T-helper 1 cell treated with Interleukin-12 subunit alpha and Interleukin-12 subunit beta and Interleukin-4 antibody, amounts not matched to agents 30 μg/mL and 1 μg/mL, for 36 hours (primary cell): ENCODE data around the gene FOXP2.
"Not testable (repeated sequence)": the region's sequence is repeated elsewhere in the genome, so short reads cannot be mapped to it uniquely, and the experiment has no call there.

Experiments
- H3K27ac Mint-ChIP-seq: one replicate; pipeline ENCODE4 v1.8.0; 2021; ENCODE audit warnings: mild to moderate bottlenecking, mixed read lengths
- H3K27me3 Mint-ChIP-seq: one replicate; pipeline ENCODE4 v1.8.0; 2021; ENCODE audit warnings: low read depth, mixed read lengths
- H3K36me3 Mint-ChIP-seq: one replicate; pipeline ENCODE4 v1.8.0; 2021; ENCODE audit warnings: low read depth, mixed read lengths
- H3K4me1 Mint-ChIP-seq: one replicate; pipeline ENCODE4 v1.8.0; 2021; ENCODE audit warnings: low read depth, mixed read lengths
- H3K4me3 Mint-ChIP-seq: one replicate; pipeline ENCODE4 v1.8.0; 2021; ENCODE audit warnings: mild to moderate bottlenecking, moderate library complexity, mixed read lengths
- H3K9me3 Mint-ChIP-seq: one replicate; pipeline ENCODE4 v1.8.0; 2021; ENCODE audit warnings: mixed read lengths

FOXP2 gene

DNA sequence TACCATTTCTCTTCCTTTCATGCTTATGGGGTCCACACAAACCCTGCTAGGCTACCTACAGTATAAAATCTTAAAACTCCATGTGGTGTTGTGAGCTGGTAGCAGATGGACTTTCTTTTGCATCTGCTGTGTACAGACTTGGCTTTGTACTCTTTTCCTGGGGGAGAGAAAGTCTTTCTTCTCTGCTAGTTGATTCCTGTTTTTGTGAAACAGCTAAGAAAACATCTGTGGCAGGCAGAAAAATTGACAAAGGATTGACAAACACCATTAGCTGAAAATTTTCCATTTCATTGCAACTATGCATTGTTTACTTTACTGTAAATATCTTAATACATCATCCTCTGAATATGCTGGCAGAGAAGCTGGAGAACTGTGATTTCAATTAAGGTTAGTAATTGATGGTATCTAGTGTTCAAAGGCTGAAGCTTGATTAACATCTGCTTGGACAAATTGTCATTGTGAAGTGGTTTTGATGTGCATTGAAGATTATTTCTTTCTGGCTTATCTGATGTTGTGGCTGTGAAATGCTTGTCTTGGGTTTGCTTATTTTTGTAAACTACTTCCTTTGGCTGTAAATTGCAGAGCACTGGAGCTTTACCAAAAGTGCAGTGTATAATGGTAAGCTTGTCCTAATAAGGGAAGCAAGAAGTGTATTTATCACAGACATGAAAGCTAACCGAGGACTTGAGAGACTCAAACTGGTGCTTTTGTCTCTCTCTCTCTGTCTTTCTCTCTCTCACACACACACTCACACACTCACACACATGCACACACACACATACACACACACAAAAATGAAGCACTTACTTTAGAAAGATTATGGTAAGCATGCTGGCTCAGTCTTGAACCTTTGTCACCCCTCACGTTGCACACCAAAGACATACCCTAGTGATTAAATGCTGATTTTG, at the start of gene FOXP2:
Gene FOXP2 (plus strand): TSS at position 660 of the 908 bp plus-strand sequence. CDS start 11,697 bp downstream, outside the sequence.
- H3K27me3 Mint-ChIP-seq, result no peaks in the 10 kb centered on the region
- no peak within 1 kb of the TSS for H3K4me3 Mint-ChIP-seq
- no peaks in the 10 kb centered on the region for H3K36me3 Mint-ChIP-seq
- no peaks in the 10 kb centered on the region for H3K4me1 Mint-ChIP-seq
- H3K9me3 Mint-ChIP-seq, result no peaks in the 10 kb centered on the region
- no peak within 1 kb of the TSS for H3K27ac Mint-ChIP-seq

DNA sequence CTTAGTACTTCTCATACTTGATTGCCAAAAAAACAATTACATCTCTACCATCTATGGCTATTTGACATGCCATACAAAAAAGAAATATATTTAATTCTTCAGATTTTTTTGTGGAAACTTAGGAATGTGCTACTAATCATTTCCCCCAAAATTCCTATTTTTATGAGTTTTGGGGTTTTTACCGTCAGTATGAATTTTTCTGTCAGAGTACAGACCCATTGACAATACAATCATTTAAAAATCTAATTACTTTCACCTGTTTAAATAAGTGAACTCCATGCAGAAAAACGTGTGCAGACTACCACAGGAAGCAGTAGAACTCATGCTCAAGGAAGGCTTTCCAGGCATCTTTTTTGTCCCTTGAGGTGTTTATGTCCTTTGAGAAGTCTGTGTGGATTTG, 48.8 kb upstream of the FOXP2 start:
- Mint-ChIP-seq H3K4me1 (no peaks in the 10 kb centered on the region), H3K4me3 (no peak overlapping the region), H3K9me3 (no peaks in the 10 kb centered on the region), H3K36me3 (no peaks in the 10 kb centered on the region), H3K27me3 (no peaks in the 10 kb centered on the region), H3K27ac (no peak overlapping the region)

DNA sequence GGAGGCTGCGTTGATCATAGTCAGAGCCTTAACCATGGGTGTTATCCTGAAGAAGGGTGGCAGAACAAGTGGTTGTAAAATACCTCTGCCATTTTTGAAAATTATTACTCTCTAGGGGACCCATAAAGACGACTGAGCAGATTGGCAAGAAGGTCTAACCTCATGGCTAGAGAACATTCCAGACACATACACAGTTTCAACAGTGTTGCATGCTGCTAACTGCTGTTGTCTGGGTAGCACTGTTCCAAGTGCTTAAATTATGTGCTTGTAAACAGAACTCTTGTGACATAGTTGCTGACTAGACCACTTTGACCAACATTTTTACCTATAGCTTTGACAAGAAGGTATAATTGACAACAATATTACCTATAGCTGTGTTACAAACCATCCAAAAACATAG, 46.1 kb upstream of the FOXP2 start:
- no peaks in the 10 kb centered on the region for H3K9me3 Mint-ChIP-seq
- no peaks in the 10 kb centered on the region for H3K27me3 Mint-ChIP-seq
- no peak overlapping the region for H3K27ac Mint-ChIP-seq
- no peak overlapping the region for H3K4me3 Mint-ChIP-seq
- no peaks in the 10 kb centered on the region for H3K4me1 Mint-ChIP-seq
- no peaks in the 10 kb centered on the region for H3K36me3 Mint-ChIP-seq

DNA sequence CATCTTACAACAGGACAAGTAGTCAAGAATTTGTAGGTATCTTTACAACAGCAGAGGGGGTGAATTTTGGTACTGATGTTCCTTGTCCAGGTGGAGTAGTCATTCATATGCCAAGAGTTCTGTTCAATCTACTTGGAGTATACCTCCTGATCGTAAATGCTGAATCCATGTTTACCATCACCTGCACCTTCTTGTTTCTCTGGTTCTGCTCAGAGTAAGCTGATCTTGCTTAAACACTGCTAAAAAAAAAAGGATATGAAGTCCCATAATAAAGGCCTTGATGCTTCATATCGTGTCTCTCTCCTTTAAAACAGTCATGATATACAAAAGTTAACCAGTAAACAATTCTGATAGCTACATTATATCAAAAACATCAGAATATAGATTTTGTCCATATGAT, 45.3 kb upstream of the FOXP2 start:
- no peak overlapping the region for H3K4me3 Mint-ChIP-seq

DNA sequence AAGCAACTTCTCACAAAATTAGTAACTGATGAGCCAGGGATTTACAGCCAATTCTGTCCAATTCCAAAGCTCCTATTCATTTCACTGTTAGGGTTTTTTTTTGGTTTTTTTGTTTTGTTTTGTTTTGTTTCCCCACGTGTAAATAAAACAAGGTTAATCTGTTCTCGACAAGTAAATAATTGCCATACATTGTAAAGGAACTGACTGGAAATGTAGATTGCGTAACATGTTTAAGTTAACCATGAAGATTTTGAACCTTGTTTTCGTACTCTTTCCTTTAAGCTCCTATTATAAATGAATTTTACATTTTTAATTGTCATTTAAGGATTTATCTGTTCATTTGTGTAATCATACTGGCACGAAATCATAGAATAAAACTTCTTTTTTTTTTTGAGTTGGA, 42.0 kb upstream of the FOXP2 start:
- Mint-ChIP-seq H3K9me3 (no peaks in the 10 kb centered on the region), H3K4me3 (no peak overlapping the region), H3K4me1 (no peaks in the 10 kb centered on the region), H3K27ac (no peak overlapping the region), H3K27me3 (no peaks in the 10 kb centered on the region), H3K36me3 (no peaks in the 10 kb centered on the region)

More for the DNA sequence above, 45.3 kb upstream of the FOXP2 start:
- Mint-ChIP-seq H3K9me3 (no peaks in the 10 kb centered on the region), H3K27me3 (no peaks in the 10 kb centered on the region), H3K4me1 (no peaks in the 10 kb centered on the region), H3K36me3 (no peaks in the 10 kb centered on the region), H3K27ac (no peak overlapping the region)

DNA sequence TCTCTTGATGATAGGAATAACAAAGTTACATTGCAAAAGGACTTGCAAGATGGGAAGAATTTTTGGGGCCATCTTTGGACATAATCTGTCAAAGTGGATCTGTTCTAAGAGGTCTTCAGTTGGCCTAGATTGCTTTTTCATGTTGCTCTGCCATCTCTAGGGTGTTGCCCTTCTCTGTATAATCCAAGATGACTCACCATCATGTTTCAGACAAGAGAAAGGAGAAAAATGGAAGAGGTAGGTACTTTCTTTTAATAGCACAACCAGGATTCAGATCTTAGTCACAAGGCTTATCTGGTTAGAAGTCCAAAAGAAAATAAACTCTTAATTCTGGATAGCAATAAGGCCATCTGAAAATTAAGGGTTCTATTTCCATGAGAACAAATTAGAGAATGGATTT, 38.7 kb upstream of the FOXP2 start:
- H3K4me3 Mint-ChIP-seq, result no peak overlapping the region
- H3K36me3 Mint-ChIP-seq, result no peaks in the 10 kb centered on the region
- H3K27ac Mint-ChIP-seq, result no peak overlapping the region
- no peaks in the 10 kb centered on the region for H3K9me3 Mint-ChIP-seq
- H3K27me3 Mint-ChIP-seq, result no peaks in the 10 kb centered on the region
- H3K4me1 Mint-ChIP-seq, result no peaks in the 10 kb centered on the region

DNA sequence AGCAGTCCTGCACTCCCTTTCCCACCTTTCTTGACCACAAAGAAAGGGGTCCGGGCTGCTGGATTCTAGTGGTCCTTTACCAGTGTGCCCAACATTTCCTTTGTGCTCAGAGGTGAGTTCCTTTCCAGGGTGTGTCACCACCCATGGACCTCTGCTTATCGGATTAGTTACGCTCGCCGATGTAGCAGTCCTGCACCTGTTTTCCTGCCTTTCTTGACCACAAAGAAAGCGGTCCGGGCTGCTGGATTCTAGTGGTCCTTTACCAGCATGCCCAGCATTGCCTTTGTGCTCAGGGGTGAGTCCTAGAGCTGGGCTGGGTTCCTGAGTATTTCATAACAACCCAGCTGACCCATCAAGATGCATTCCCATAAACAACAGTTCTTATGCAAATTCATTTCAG, 30.7 kb upstream of the FOXP2 start:
- H3K36me3 Mint-ChIP-seq, H3K27me3 Mint-ChIP-seq, H3K4me3 Mint-ChIP-seq, H3K9me3 Mint-ChIP-seq, H3K4me1 Mint-ChIP-seq, H3K27ac Mint-ChIP-seq: not testable (repeated sequence)

DNA sequence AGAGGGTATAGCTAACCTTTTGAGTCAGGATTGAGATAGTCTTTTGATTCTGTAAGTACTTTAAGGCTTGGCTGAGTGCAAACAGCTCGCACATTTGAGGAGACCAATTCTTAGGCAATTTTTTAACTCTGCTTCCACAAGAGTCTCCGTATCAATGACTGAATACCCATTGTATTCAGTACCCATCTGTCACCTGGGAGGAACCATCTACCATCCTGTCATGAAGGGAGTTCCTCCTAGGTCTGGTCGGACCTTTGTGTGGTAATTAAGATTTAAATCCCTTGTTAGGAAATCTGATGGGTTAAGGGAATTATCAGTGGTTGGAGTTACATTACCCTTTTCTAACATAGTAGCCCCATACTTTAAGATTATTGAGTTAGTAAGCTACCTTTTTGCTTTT, 30.3 kb upstream of the FOXP2 start:
- H3K9me3 Mint-ChIP-seq, H3K27me3 Mint-ChIP-seq, H3K4me3 Mint-ChIP-seq, H3K36me3 Mint-ChIP-seq, H3K27ac Mint-ChIP-seq, H3K4me1 Mint-ChIP-seq: not testable (repeated sequence)

DNA sequence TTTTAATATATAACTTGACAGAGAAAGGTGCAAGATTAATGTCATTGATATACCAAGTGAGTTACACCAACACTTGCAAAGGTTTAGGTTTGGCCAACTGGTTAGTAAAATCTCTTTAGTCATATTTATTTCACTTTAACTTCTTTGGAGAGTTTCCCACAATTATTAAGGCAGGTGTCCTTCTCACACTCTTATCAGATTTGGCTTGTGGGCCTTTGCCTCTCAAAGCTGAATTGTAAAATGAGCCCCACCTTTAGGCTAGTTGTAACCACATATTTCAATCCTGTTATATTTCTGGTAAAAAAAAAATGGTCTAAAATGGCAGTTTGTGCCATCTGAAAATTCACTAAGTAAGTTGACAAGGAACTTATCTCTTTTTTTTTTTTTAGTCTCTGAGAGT, 26.6 kb upstream of the FOXP2 start:
- Mint-ChIP-seq H3K36me3 (no peaks in the 10 kb centered on the region), H3K4me3 (no peak overlapping the region), H3K27me3 (no peaks in the 10 kb centered on the region), H3K27ac (no peak overlapping the region), H3K4me1 (no peaks in the 10 kb centered on the region), H3K9me3 (no peaks in the 10 kb centered on the region)

DNA sequence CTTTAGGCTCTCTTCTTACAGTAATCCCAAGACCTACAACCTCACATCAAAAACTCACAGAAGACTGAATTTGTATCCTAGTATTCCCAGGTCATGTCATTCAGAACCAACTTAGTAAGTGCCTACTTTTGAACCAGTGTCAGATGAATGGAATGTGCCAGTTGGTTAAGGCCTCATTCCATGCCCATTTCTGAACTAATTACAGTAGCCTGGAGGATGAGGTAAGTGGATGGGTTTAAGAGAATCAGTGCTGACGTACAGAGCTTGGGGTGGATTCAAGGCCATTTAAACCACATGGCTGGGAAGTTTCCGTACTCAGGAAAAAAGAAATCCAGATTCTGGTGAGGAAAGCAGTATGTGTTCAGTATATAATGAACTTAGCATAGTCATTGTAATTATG, 21.9 kb upstream of the FOXP2 start:
- no peaks in the 10 kb centered on the region for H3K9me3 Mint-ChIP-seq
- no peak overlapping the region for H3K4me3 Mint-ChIP-seq
- no peak overlapping the region for H3K27ac Mint-ChIP-seq
- no peaks in the 10 kb centered on the region for H3K4me1 Mint-ChIP-seq
- H3K27me3 Mint-ChIP-seq, result no peaks in the 10 kb centered on the region
- no peaks in the 10 kb centered on the region for H3K36me3 Mint-ChIP-seq

DNA sequence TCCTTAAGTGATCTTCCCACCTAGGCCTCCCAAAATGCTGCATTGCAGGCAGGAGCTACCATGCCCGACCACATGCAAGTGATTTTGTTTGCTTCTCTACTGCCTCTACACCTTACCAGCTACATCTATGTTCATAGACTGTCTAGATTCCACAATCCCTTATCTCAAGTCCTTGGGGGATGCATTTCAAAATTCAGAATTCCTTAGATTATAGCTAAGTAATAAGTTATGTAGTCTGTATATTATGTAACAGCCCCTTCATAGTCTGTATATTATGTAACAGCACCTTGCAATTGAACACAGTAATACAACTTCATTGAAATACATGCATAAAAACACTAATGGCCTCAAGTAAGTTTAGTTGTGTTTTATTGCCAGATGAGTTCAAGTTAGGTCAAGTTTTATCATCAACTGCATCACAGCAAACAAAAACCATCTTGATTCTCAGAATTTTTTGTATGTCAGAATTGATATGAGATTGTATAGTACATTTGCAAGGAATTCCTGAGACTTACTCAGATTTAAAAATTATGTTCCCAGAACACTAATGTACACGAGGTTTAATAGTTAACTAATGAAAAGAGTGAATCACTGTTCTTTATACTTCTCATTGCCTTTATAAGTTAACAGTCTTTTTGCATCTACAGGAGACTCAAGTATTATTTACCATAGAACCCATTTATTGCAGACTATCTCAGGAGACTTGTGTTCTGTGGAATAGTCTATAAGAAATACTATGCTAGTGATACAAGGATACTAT, 11.6 kb upstream of the FOXP2 start:
- no peak overlapping the region for H3K27ac Mint-ChIP-seq
- H3K9me3 Mint-ChIP-seq, result no peaks in the 10 kb centered on the region
- H3K4me1 Mint-ChIP-seq, result no peaks in the 10 kb centered on the region
- no peaks in the 10 kb centered on the region for H3K36me3 Mint-ChIP-seq
- H3K27me3 Mint-ChIP-seq, result no peaks in the 10 kb centered on the region
- H3K4me3 Mint-ChIP-seq, result no peak overlapping the region

DNA sequence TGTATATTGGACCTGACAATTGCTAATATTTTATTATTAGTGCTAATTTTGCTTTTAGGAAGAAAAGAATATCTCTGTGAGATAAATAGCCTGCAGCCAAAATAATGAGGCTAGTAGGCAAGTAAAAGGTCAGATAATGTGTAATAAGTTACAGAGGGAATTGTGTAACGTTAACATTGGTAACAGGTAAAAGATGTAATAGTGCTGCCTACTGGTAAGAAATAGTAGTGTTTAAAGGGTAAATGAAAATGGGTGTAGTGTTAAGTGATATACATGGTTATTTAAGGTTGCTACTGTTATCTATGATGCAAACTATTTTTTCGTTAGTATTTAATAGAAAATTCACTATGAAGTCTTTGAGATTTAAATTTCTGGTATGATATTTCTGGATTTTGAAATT, 9.2 kb upstream of the FOXP2 start:
- no peak overlapping the region for H3K4me3 Mint-ChIP-seq
- H3K27ac Mint-ChIP-seq, result no peak overlapping the region
- no peaks in the 10 kb centered on the region for H3K36me3 Mint-ChIP-seq
- no peaks in the 10 kb centered on the region for H3K4me1 Mint-ChIP-seq
- no peaks in the 10 kb centered on the region for H3K9me3 Mint-ChIP-seq
- H3K27me3 Mint-ChIP-seq, result no peaks in the 10 kb centered on the region

DNA sequence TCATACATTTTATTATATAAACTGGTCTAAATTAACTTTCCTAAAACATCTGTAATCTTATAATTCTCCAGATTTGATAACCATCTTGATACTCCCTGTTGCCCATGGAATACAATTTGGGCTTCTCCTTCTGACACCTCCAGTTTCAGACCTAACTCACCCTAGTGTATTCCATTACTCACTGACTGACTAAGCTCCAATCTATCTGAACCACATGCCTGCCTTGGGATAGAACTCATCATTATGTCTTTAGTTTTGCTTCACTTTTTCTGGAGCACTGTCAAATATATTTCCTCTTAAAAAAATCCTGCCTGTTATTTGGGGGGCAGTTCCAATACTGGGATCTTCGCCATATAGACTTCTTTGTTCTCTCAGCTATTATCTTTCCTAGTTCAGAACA, 4.9 kb upstream of the FOXP2 start:
- no peaks in the 10 kb centered on the region for H3K36me3 Mint-ChIP-seq
- H3K4me1 Mint-ChIP-seq, result no peaks in the 10 kb centered on the region
- H3K4me3 Mint-ChIP-seq, result no peak overlapping the region
- no peaks in the 10 kb centered on the region for H3K9me3 Mint-ChIP-seq
- H3K27me3 Mint-ChIP-seq, result no peaks in the 10 kb centered on the region
- H3K27ac Mint-ChIP-seq, result no peak overlapping the region

DNA sequence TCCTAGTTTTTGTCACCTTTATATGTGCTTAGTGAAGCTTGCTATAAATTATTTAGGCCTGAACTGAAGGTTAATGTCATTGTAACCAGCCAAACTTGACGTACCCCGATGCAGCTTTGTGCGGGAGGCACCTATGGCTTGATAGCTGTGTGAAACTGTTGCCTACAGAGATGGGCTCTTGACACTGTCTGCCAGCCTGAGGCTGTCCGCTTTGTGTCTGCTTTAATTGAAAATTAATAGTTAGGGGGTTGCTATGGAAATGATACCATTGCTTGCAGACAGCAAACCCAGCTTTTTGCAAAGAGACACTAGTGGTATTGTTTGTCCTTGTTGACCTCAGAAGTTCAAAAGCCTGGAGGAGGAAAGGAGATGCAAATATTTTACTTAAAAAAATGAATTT, 2.1 kb upstream of the FOXP2 start:
- H3K36me3 Mint-ChIP-seq, result no peaks in the 10 kb centered on the region
- H3K4me1 Mint-ChIP-seq, result no peaks in the 10 kb centered on the region
- H3K9me3 Mint-ChIP-seq, result no peaks in the 10 kb centered on the region
- H3K27ac Mint-ChIP-seq, result no peak overlapping the region
- H3K27me3 Mint-ChIP-seq, result no peaks in the 10 kb centered on the region
- H3K4me3 Mint-ChIP-seq, result no peak overlapping the region

DNA sequence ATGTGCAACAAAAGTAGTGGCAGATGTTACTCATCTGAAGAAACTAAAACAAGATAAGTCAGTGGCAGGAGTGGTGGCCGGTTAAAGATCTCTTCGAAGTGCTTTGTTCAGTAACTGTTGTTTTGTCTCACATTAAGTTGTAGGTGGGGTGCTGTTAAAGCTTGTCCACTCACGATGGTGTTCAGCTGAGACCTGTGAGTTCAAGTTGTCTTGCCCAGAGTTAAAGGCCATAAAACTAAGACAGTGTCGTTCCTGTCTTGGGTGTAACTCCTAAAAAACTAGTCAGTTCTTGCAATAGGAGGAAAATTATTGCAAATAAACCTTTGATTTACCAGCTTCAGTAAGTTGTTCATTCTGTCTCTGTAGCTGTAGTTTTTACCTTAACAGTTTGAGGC, 857 bp upstream of the FOXP2 start:
- no peaks in the 10 kb centered on the region for H3K4me1 Mint-ChIP-seq
- no peaks in the 10 kb centered on the region for H3K27me3 Mint-ChIP-seq
- H3K36me3 Mint-ChIP-seq, result no peaks in the 10 kb centered on the region
- H3K27ac Mint-ChIP-seq, result no peak overlapping the region
- no peaks in the 10 kb centered on the region for H3K9me3 Mint-ChIP-seq
- no peak overlapping the region for H3K4me3 Mint-ChIP-seq
